ENCODE measurements around the gene PSMC3IP.
"Not testable (repeated sequence)": the region's sequence is repeated elsewhere in the genome, so short reads cannot be mapped to it uniquely, and the experiment has no call there.

Gene PSMC3IP

DNA sequence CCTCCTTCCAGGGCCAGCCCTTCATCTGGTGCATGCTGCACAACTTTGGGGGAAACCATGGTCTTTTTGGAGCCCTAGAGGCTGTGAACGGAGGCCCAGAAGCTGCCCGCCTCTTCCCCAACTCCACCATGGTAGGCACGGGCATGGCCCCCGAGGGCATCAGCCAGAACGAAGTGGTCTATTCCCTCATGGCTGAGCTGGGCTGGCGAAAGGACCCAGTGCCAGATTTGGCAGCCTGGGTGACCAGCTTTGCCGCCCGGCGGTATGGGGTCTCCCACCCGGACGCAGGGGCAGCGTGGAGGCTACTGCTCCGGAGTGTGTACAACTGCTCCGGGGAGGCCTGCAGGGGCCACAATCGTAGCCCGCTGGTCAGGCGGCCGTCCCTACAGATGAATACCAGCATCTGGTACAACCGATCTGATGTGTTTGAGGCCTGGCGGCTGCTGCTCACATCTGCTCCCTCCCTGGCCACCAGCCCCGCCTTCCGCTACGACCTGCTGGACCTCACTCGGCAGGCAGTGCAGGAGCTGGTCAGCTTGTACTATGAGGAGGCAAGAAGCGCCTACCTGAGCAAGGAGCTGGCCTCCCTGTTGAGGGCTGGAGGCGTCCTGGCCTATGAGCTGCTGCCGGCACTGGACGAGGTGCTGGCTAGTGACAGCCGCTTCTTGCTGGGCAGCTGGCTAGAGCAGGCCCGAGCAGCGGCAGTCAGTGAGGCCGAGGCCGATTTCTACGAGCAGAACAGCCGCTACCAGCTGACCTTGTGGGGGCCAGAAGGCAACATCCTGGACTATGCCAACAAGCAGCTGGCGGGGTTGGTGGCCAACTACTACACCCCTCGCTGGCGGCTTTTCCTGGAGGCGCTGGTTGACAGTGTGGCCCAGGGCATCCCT lies 34.1 kb downstream of the PSMC3IP start:
- no peak overlapping the region for H3K4me3 ChIP-seq (ENCODE audit: low read length)
- TF ChIP-seq, protein P1, sequence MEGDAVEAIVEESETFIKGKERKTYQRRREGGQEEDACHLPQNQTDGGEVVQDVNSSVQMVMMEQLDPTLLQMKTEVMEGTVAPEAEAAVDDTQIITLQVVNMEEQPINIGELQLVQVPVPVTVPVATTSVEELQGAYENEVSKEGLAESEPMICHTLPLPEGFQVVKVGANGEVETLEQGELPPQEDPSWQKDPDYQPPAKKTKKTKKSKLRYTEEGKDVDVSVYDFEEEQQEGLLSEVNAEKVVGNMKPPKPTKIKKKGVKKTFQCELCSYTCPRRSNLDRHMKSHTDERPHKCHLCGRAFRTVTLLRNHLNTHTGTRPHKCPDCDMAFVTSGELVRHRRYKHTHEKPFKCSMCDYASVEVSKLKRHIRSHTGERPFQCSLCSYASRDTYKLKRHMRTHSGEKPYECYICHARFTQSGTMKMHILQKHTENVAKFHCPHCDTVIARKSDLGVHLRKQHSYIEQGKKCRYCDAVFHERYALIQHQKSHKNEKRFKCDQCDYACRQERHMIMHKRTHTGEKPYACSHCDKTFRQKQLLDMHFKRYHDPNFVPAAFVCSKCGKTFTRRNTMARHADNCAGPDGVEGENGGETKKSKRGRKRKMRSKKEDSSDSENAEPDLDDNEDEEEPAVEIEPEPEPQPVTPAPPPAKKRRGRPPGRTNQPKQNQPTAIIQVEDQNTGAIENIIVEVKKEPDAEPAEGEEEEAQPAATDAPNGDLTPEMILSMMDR (conservative IDR thresholded peaks at IDR 0.05; ENCODE audit: low read length), result no peak
- no peak for DNase-seq (ENCODE audit: low read depth)

DNA sequence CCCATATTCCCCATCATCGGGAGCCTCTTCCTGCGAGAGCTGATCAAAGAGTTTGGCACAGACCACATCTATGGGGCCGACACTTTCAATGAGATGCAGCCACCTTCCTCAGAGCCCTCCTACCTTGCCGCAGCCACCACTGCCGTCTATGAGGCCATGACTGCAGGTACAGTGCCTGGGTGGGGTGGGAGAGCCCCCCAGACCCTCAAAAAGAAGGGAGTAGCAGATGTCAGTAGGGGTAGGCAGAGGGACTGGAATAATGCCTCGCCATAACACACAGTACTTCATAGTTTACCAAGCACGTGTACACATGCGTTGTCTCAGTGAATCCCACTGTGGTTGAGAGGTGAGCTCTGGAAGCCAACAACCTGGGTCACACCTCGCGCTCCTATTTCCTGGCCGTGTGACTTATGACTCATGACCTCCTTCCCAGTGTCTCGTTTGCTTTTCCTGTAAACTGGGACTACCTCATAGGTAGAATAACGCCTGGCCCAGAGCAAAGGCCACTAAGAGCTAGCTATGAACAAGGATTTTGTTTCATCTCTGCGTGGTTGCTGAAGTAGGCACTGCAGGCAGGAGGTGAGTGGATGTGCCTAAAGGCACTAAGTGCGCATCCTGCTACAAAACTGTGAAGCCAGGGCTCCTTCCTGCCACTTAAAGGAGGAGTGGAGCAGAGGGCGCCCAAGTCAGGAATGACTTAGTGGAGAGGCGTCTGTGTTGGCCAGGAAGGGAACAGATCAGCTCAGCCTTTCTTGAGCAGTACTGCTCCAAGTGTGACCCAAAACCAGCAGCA lies 36.3 kb downstream of the PSMC3IP start:
- no peak overlapping the region for H3K4me3 ChIP-seq (ENCODE audit: low read length)
- DNase-seq (ENCODE audit: low read depth), result no peak
- TF ChIP-seq, protein P1 (conservative IDR thresholded peaks at IDR 0.05; ENCODE audit: low read length), result no peak

DNA sequence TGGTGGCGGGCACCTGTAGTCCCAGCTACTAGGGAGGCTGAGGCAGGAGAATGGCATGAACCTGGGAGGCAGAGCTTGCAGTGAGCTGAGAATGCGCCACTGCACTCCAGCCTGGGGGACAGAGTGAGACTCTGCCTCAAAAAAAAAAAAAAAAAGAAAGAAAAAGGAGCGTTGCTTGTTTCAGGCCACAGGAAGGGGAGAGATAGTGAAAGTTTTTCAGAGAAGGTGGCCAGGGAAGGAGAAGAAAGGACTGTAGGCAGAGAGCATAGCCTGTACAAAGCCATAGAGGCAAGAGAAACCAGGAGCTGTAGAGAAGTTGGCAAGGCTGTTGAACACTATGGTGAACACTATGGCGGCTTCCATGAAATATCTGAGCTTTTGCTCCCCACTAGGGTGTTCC lies 37.0 kb downstream of the PSMC3IP start:
- not testable (repeated sequence) for DNase-seq (ENCODE audit: low read depth); H3K4me3 ChIP-seq (ENCODE audit: low read length)

DNA sequence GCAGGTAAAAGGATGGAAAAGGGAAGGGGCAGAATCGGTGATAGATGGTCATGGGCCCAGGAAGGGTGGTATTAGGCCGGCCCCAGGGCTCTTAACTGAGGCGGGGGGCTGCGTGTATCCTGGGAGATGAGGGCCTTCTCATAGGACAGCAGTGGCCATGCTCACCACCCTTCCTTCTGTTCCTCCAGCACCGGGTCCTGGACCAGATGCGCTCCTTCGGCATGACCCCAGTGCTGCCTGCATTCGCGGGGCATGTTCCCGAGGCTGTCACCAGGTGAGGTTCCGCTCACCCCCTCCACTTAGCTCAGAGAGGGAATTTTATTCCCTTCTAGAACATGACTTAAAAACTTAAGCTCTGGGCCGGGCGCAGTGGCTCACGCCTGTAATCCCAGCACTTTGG lies 39.0 kb downstream of the PSMC3IP start:
- TF ChIP-seq, protein P1 (conservative IDR thresholded peaks at IDR 0.05; ENCODE audit: low read length), result no peak
- no peak for DNase-seq (ENCODE audit: low read depth)

DNA sequence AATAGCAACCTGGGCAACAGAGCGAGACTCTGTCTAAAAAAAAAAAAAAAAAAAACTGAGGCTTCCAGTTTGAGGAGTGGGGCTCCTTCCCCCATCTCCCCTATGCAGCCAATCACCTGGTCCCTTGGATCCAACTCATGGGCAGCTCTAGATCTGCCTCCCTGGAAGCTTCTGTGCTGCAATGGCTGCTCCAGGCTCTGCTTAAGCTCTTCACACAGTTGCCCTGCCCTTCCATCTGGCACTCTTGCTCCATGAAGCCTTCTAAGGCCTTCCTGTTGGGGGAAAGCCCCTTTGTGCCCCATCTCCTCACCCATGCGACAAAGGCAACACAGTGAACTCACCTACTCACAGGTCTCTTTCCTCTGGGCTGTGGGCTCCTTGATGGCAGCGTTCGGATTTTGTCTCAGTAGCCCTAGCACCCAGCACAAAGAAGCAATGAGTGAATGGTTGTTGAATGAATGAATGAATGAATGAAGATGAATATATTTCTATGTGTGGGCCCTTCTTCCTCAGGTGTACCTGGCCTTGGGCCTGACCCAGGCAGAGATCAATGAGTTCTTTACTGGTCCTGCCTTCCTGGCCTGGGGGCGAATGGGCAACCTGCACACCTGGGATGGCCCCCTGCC lies 39.6 kb downstream of the PSMC3IP start:
- no peak overlapping the region for H3K4me3 ChIP-seq (ENCODE audit: low read length)
- no peak for DNase-seq (ENCODE audit: low read depth)
- TF ChIP-seq, protein P1 (conservative IDR thresholded peaks at IDR 0.05; ENCODE audit: low read length), result no peak

More for the DNA sequence above, 39.0 kb downstream of the PSMC3IP start:
- H3K4me3 ChIP-seq (ENCODE audit: low read length), result no peak overlapping the region

DNA sequence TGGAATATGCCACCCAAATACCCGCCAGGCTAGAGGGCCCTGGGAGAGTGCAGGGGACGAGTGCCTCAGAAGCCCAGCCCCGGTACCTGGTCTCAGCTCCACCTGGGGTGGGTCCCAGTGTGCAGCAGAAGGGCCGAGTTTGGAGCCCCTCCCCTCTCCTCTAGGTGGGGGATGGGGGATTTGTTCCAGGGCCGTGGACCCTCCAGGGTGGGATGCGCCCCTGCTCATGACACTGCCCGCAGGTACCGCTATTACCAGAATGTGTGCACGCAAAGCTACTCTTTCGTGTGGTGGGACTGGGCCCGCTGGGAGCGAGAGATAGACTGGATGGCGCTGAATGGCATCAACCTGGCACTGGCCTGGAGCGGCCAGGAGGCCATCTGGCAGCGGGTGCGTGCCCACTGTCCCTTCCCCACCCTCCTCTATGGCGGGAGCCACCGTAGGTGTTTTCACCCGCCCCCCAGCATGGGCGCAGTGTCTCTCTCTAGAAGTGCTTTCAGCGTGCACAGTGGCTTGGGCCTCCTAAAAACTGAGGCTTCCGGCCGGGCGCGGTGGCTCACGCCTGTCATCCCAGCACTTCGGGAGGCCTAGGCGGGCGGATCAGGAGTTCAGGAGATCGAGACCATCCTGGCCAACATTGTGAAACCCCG lies 40.2 kb downstream of the PSMC3IP start:
- peak overlapping the region; percentile 78 for H3K4me3 ChIP-seq (ENCODE audit: low read length)
- TF ChIP-seq, protein P1 (conservative IDR thresholded peaks at IDR 0.05; ENCODE audit: low read length), result no peak
- no peak for DNase-seq (ENCODE audit: low read depth)

All from AG10803 (cell line).